GM12864 (cell line): Measurements from ENCODE around the gene HDAC4.

Source experiments
- DNase-seq: peaks from one replicate; pipeline ENCODE4 v3.0.0-alpha.2; 2011; ENCODE audit warnings: low read depth
- H3K4me3 ChIP-seq: 2 replicates; pipeline ENCODE4 v1.5.1; 2011; ENCODE audit warnings: mild to moderate bottlenecking, low read depth, low read length, control low read depth
- TF ChIP-seq, protein P1 (sequence below): IDR thresholded peaks from 2 replicates; pipeline ENCODE4 v1.5.1; 2011; ENCODE audit warnings: low read depth, mild to moderate bottlenecking, moderate library complexity, low read length, control low read depth, inconsistent platforms; ENCODE audit errors: missing control alignments

HDAC4 gene

GRCh38 chr2:239372835-239373234, 28.0 kb downstream of the HDAC4 start:
- DNase-seq, result no peak
- TF ChIP-seq, protein P1, sequence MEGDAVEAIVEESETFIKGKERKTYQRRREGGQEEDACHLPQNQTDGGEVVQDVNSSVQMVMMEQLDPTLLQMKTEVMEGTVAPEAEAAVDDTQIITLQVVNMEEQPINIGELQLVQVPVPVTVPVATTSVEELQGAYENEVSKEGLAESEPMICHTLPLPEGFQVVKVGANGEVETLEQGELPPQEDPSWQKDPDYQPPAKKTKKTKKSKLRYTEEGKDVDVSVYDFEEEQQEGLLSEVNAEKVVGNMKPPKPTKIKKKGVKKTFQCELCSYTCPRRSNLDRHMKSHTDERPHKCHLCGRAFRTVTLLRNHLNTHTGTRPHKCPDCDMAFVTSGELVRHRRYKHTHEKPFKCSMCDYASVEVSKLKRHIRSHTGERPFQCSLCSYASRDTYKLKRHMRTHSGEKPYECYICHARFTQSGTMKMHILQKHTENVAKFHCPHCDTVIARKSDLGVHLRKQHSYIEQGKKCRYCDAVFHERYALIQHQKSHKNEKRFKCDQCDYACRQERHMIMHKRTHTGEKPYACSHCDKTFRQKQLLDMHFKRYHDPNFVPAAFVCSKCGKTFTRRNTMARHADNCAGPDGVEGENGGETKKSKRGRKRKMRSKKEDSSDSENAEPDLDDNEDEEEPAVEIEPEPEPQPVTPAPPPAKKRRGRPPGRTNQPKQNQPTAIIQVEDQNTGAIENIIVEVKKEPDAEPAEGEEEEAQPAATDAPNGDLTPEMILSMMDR, result no peak
- no peak overlapping the region for H3K4me3 ChIP-seq

GRCh38 chr2:239371726-239372686, 28.8 kb downstream of the HDAC4 start:
- no peak for DNase-seq
- TF ChIP-seq, protein P1, result no peak
- H3K4me3 ChIP-seq, result no peak overlapping the region

GRCh38 chr2:239370876-239371725, 29.7 kb downstream of the HDAC4 start:
- TF ChIP-seq, protein P1, result no peak
- H3K4me3 ChIP-seq, result no peak overlapping the region
- no peak for DNase-seq

DNA sequence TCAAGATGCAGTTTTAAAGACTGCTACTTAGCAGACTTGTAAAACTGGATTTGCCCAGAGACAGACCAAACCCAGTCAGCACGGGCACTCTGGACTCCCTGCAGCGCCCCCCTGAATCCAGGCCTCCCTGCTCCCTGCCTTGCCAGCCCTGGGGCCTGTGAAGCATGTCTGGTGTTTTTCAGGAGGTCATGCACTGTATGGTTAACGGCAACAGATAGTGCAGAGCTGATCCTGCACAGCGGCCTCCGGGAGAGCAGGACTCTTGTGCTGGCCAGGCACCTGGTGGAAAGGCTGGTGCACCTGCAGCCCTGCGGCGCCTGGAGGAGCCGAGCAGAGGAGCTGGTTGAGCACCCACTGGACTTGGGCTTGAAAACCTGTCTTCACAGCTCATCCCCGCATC, 30.4 kb downstream of the HDAC4 start:
- TF ChIP-seq, protein P1, result no peak
- DNase-seq, result no peak
- no peak overlapping the region for H3K4me3 ChIP-seq

DNA sequence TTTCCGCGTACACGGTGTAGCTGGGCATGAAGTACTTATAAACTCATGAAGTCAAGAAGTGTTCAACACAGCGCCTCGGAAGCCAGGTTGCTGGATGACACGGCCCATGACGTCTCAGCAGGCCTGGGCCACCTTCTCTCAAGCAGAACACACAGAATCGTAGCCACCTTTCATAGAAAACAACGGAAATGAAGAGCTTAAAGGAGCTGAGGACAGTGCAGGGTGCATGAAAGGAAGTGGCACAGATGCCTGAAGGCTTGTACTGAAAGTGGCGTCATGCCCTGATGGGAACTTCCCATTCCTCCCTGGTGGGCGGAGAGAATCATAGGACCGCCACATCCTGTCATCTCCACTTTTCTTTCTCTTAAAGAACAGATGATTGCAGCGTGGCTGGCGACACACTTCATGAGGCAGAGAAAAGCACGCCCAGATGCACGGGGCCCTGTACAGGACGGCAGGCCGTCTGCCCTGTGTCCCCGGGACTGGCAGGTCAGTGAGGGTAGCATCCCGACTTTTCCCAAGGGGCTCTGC, 31.1 kb downstream of the HDAC4 start:
- peak overlapping the region; percentile 27 for H3K4me3 ChIP-seq
- DNase-seq, result peak; percentile 55
- TF ChIP-seq, protein P1, result no peak

DNA sequence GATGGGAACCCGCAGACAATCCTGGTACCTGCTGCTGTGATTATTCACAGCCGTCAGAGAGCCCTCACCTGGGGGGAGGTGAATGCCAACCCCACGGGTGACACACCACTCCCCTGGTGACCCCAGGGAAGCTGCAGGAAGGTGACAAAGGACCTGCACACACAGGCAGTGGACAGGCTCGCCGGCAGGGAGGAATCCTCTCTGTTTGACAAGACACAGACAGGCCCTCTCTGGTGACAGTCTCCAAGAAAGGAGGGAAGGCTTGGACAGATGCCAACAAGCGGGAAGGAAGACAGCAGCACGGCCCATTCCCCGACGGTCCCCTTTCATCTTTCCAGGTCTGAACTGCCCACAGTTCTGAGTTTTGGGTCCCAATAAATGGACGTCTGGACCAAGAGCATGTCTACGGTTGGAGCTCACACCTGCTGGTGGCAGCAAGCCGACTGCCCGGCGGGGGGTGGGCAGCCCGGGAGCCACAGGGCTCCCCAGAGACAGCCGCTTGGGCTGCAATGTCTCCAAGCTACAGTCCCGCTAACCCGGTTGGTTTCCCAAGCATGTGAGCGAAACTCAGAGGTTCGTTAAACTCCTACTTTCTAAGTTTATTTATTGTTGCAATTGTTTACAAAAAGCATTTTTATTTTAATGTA, 31.8 kb downstream of the HDAC4 start:
- no peak for DNase-seq
- TF ChIP-seq, protein P1, result no peak
- no peak overlapping the region for H3K4me3 ChIP-seq
